ENCODE results near the gene DNAJA3.

- no peak for TF ChIP-seq CTCF (IDR thresholded peaks at IDR 0.05)
- TF ChIP-seq POLR2A (IDR thresholded peaks at IDR 0.05) = no peak
These were observed 17.6 kb downstream of the DNAJA3 start for GRCh38 chr16:4443271-4443670.

Measured in right lobe of liver (tissue), 4 donors.